Breast epithelium (tissue), 4 donors: ENCODE measurements around the gene SDK1. TPM values are rescaled to one million over a fixed set of nuclear protein-coding genes. Genes with fewer than 3 reads are reported as not detected.

Experiments used
- DNase-seq, 2 donors: peaks; one replicate each; pipeline ENCODE4 v3.0.0-alpha.2; 2019; ENCODE audit warnings: low spot score in 2 of 2
- H3K27ac ChIP-seq, 2 donors: fragments of 200-600 bp; sonication (generic) in 1 of 2; one replicate each; pipeline ENCODE4 v1.5.1; 2016 to 2019; ENCODE audit warnings: mild to moderate bottlenecking in 1 of 2
- H3K27me3 ChIP-seq, 2 donors: fragments of 200-600 bp; sonication (generic) in 1 of 2; one replicate each; pipeline versions ENCODE4 v1.5.1 to v1.6.0; 2017 to 2019; ENCODE audit warnings: control low read depth in 1 of 2, mild to moderate bottlenecking in 1 of 2
- H3K36me3 ChIP-seq: fragments of 200-600 bp; one replicate; pipeline ENCODE4 v1.5.1; 2019
- H3K4me1 ChIP-seq, 2 donors: fragments of 200-600 bp; sonication (generic); one replicate each; pipeline ENCODE4 v1.5.1; 2016 to 2019; ENCODE audit warnings: control low read depth in 1 of 2
- H3K4me3 ChIP-seq, 3 donors: fragments of 200-600 bp; sonication (generic); 1 replicate in 2 of 3; 2 replicates in 1 of 3; pipeline ENCODE4 v1.5.1; 2016 to 2019; ENCODE audit warnings: mild to moderate bottlenecking in 3 of 3, moderate library complexity in 2 of 3
- H3K9me3 ChIP-seq, 2 donors: fragments of 200-600 bp; sonication (generic) in 1 of 2; one replicate each; pipeline ENCODE4 v1.5.1; 2016 to 2019; ENCODE audit warnings: control low read depth in 1 of 2
- POLR2A ChIP-seq: fragments of 450-650 bp; IDR thresholded peaks from one replicate; pipeline ENCODE4 v1.6.1; 2016; ENCODE audit warnings: antibody characterized with exemption, mild to moderate bottlenecking, moderate library complexity
- POLR2AphosphoS5 ChIP-seq, 3 donors: sonication (generic); formaldehyde crosslinking; IDR thresholded peaks; one replicate each; pipeline ENCODE4 v1.6.1; 2017; ENCODE audit warnings: antibody characterized with exemption in 3 of 3
- intact Hi-C: fragments of 100-400 bp; cut with DNase I; formaldehyde crosslinking; loops from one replicate; pipeline ENCODE4 v1.15.1; 2023; ENCODE audit warnings: low total_unique reads
- total RNA-seq, 3 donors: library from RNA; depleted of rRNA; stranded (reverse); fragments of >200 nt; gene quantifications; one replicate each; pipeline ENCODE4 v1.1.0, GENCODE V29; 2016
- TF ChIP-seq, protein P1 (sequence below), 3 donors: fragments of 450-650 bp; IDR thresholded peaks; one replicate each; pipeline ENCODE4 v1.5.1; 2016 to 2017; ENCODE audit warnings: antibody characterized with exemption in 3 of 3, mild to moderate bottlenecking in 3 of 3, moderate library complexity in 3 of 3

Gene SDK1
- total RNA-seq, 3 donors from 2014 or later = 3.7 to 18.2 (median 6.6) TPM

DNA sequence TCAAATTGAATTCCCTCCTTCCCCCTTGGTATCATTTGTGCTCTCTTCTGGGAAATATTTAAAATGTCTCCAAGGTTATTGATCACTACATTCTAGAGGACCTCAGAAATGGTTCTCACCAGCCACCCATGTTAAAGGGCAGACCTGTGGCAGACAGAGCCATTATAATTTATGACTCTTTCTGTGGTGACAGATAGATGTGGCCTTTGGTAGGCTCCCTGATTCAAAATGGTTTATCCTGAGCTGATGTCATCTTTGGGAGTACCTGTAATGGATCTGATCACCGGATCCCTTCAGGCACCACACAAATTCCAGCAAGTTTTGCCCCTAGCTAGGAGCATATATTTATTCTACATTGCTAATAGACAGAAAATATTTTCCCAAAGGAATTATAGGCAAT is 267.5 kb downstream of the SDK1 start:
- no peaks in the 10 kb centered on the region for H3K36me3 ChIP-seq
- TF ChIP-seq POLR2A = no peak
- intact Hi-C loops = no loop called here
- no peaks in the 10 kb centered on the region for H3K27me3 ChIP-seq
- DNase-seq = no peak
- H3K4me3 ChIP-seq = no peak overlapping the region
- H3K9me3 ChIP-seq = no peaks in the 10 kb centered on the region
- no peaks in the 10 kb centered on the region for H3K4me1 ChIP-seq
- no peak overlapping the region for H3K27ac ChIP-seq

DNA sequence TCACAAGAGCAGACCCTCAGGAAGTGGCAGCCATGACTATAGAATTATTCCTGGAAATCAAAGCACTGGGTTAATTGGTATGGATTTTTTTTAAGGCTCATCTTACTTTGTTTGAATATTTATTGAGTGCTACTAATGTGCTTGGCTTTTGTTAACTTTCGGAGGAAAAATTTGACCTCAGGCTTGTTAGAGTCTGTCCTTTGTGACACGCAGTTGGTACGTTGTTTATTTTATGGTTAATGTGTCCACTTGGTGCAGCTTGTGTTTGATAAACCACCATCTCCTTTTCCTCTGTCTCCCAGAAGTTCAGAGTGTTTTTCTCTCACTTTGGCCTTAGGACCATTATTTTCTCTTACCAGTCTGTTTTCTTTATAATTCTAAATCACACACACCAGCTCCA is 268.6 kb downstream of the SDK1 start:
- intact Hi-C loops = no loop called here

DNA sequence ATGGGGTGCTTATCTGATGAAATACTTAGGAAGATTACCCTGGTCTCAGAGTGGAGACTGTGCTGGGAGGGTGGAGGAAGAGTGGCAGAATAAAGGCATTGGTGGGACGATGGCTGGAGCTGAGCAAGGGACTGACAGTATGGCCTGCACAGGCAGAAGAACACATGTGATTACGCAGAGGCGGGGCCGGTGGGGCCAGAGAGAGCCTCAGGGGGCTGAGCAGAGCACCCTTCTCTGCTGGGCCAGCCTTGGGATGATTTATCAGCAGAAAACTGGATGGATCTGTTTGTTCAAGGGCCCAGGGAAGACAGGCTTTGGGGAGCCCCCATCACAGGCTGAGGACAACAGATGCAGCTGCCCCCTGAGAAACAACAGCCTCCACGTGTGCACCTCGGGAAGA is 272.1 kb downstream of the SDK1 start:
- H3K4me1 ChIP-seq = no peaks in the 10 kb centered on the region
- TF ChIP-seq POLR2AphosphoS5 (IDR thresholded peaks at IDR 0.05) = no peak
- H3K36me3 ChIP-seq = no peaks in the 10 kb centered on the region
- H3K27me3 ChIP-seq = no peaks in the 10 kb centered on the region
- H3K9me3 ChIP-seq = peaks cover 0 to 11% of the 10 kb centered on the region in 2 donors
- intact Hi-C loops = no loop called here
- no peak for DNase-seq
- H3K4me3 ChIP-seq = no peak overlapping the region
- no peak overlapping the region for H3K27ac ChIP-seq

More for the DNA sequence above, 268.6 kb downstream of the SDK1 start:
- Histone ChIP-seq H3K27me3 (no peaks in the 10 kb centered on the region), H3K36me3 (no peaks in the 10 kb centered on the region), H3K4me1 (no peaks in the 10 kb centered on the region), H3K4me3 (no peak overlapping the region), H3K27ac (no peak overlapping the region), H3K9me3 (no peaks in the 10 kb centered on the region)
- TF ChIP-seq POLR2A (no peak), POLR2AphosphoS5 (IDR thresholded peaks at IDR 0.05) (no peak)
- TF ChIP-seq, protein P1, sequence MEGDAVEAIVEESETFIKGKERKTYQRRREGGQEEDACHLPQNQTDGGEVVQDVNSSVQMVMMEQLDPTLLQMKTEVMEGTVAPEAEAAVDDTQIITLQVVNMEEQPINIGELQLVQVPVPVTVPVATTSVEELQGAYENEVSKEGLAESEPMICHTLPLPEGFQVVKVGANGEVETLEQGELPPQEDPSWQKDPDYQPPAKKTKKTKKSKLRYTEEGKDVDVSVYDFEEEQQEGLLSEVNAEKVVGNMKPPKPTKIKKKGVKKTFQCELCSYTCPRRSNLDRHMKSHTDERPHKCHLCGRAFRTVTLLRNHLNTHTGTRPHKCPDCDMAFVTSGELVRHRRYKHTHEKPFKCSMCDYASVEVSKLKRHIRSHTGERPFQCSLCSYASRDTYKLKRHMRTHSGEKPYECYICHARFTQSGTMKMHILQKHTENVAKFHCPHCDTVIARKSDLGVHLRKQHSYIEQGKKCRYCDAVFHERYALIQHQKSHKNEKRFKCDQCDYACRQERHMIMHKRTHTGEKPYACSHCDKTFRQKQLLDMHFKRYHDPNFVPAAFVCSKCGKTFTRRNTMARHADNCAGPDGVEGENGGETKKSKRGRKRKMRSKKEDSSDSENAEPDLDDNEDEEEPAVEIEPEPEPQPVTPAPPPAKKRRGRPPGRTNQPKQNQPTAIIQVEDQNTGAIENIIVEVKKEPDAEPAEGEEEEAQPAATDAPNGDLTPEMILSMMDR (IDR thresholded peaks at IDR 0.05) = no peak
- DNase-seq = no peak

DNA sequence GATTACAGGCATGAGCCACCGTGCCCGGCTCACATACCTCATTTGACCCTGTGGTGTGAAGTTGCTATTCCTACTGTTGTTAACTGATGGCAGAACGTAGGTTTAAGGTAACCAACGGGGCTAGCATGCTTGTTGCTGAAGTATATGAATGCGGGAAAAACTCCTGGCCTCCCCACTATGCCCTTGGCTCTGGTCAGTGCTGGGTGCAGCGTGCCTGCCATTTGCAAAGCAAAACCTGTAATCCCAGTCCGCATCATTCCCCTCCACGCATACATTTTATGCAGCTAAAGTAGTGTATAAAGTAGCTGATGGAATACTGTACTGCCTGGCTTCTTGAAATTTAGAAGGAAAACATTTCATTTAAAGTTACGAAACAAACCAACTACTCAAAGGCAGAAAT is 273.3 kb downstream of the SDK1 start:
- no peak overlapping the region for H3K4me3 ChIP-seq
- no peak for TF ChIP-seq POLR2AphosphoS5 (IDR thresholded peaks at IDR 0.05)
- no peak for TF ChIP-seq POLR2A
- TF ChIP-seq, protein P1 (IDR thresholded peaks at IDR 0.05) = no peak
- no peaks in the 10 kb centered on the region for H3K4me1 ChIP-seq
- DNase-seq = no peak
- no peaks in the 10 kb centered on the region for H3K27me3 ChIP-seq
- H3K36me3 ChIP-seq = no peaks in the 10 kb centered on the region
- no peak overlapping the region for H3K27ac ChIP-seq
- H3K9me3 ChIP-seq = peaks cover 0 to 21% of the 10 kb centered on the region in 2 donors
- intact Hi-C loops = no loop called here

DNA sequence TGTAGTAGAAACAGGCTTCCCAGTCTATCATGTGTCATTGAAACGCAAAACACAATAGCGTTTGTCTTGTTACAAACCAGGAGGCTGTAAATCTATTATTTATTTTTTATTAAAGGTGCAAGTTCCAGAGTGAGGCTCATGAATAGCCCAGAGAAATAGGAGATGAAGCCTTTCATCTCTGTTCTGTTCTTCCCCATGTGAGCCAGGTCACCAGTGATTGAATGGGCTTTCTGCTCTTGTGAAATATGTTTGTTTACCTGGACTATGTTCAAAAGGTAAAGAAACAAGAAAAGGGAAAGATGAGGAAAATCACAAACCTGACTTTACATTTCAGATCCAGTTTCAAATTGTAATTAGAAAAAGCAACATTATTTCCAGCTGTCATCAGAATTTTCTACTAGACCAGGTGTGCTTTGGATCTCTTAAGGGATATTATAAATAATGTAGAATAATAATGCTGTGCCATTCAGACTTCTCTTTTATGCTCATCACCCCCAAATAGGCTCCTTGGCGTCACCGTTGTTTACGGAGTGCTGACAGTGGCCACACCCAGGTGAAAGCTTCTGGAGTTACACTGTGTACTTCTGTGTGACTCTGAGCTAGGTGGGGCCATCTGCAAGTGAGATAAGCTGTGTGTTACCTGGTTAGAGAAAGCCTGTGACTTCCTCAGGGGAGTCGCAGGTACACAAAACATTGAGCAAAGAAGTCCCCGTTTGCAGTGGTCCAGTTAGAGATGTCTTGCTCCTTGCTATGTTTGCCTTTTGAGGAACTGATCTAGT is 274.9 kb downstream of the SDK1 start:
- Histone ChIP-seq H3K4me3 (no peak overlapping the region), H3K9me3 (peaks cover 0 to 21% of the 10 kb centered on the region in 2 donors), H3K27me3 (no peaks in the 10 kb centered on the region), H3K36me3 (no peaks in the 10 kb centered on the region), H3K4me1 (no peaks in the 10 kb centered on the region), H3K27ac (no peak overlapping the region)
- DNase-seq = no peak
- intact Hi-C loops = no loop called here
- no peak for TF ChIP-seq POLR2A
- TF ChIP-seq, protein P1 (IDR thresholded peaks at IDR 0.05) = no peak
- no peak for TF ChIP-seq POLR2AphosphoS5 (IDR thresholded peaks at IDR 0.05)

DNA sequence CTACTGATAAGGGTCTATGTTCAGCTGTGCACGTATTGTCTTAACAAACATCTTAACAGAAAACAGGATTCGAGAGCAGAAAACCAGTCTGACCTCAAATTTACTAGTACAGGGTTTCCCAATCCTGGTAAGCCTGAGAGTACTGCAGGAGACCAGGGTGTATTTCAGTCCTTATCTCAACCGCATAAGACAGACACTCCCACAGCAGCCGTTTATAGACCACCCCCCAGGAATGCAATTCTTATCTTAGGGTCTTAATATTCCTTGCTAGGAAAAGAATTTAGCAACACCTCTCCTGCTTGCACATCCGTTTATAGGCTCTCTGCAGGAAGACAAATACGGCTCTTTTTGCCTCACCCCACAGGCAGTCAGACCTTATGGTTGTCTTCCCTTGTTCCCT is 277.3 kb downstream of the SDK1 start:
- Histone ChIP-seq H3K27ac (no peak overlapping the region), H3K4me3 (no peak overlapping the region), H3K4me1 (no peaks in the 10 kb centered on the region), H3K9me3 (peaks cover 0 to 21% of the 10 kb centered on the region in 2 donors), H3K36me3 (no peaks in the 10 kb centered on the region), H3K27me3 (no peaks in the 10 kb centered on the region)
- intact Hi-C loops = no loop called here
- DNase-seq = no peak
- no peak for TF ChIP-seq POLR2AphosphoS5 (IDR thresholded peaks at IDR 0.05)
- TF ChIP-seq, protein P1 (IDR thresholded peaks at IDR 0.05) = no peak
- no peak for TF ChIP-seq POLR2A
